C1 segment of cervical spinal cord (tissue), 14 donors: ENCODE measurements around the gene FLRT1.
A peak's percentile ranks its signal among the peaks of the same experiment; 100 is the strongest.

Experiments used
- DNase-seq, 14 donors: peaks; one replicate each; lab custom pipeline; 2025; lab: John Stamatoyannopoulos, UW

Gene FLRT1

GRCh38 chr11:64035576-64035975 is at the start of gene FLRT1:
TSS of gene FLRT1 (plus strand) at chr11:64035931. CDS start at chr11:64116268, 80,337 bp downstream.
- DNase-seq: peak in 2 of 14 donors; percentile 54

- DNase-seq: peak in 13 of 14 donors; percentile 49 to 89 (median 75)
These were observed 49.4 kb upstream of the FLRT1 start, which contains the start of gene OTUB1 for GRCh38 chr11:63986156-63986931. TSS of gene OTUB1 (plus strand) at chr11:63986438. CDS start at chr11:63986457, 19 bp downstream.

GRCh38 chr11:63986932-63987513 is 48.7 kb upstream of the FLRT1 start:
- no peak for DNase-seq

GRCh38 chr11:63991558-63991957 is 44.2 kb upstream of the FLRT1 start:
- no peak for DNase-seq

GRCh38 chr11:63993100-63993499 is 42.6 kb upstream of the FLRT1 start:
- no peak for DNase-seq

GRCh38 chr11:63993993-63994392 is 41.7 kb upstream of the FLRT1 start:
- no peak for DNase-seq

- no peak for DNase-seq
These were observed 39.2 kb upstream of the FLRT1 start for GRCh38 chr11:63996512-63996911.

- DNase-seq: no peak
These were observed 38.5 kb upstream of the FLRT1 start for GRCh38 chr11:63997104-63997700.

GRCh38 chr11:63997801-63998337 is 37.9 kb upstream of the FLRT1 start:
- DNase-seq: no peak

- no peak for DNase-seq
These were observed 37.0 kb upstream of the FLRT1 start for GRCh38 chr11:63998558-63999348.

GRCh38 chr11:63999349-64000025 is 36.2 kb upstream of the FLRT1 start:
- DNase-seq: peak in 1 of 14 donors; percentile 22

- DNase-seq: peak in 11 of 14 donors; percentile 27 to 78 (median 51)
These were observed 35.5 kb upstream of the FLRT1 start for GRCh38 chr11:64000026-64000739.

GRCh38 chr11:64000740-64001483 is 34.8 kb upstream of the FLRT1 start:
- DNase-seq: no peak

- DNase-seq: no peak
These were observed 34.0 kb upstream of the FLRT1 start for GRCh38 chr11:64001484-64002420.

- no peak for DNase-seq
These were observed 31.7 kb upstream of the FLRT1 start for GRCh38 chr11:64003807-64004589.

GRCh38 chr11:64004590-64004984 is 31.1 kb upstream of the FLRT1 start:
- no peak for DNase-seq

- no peak for DNase-seq
These were observed 30.0 kb upstream of the FLRT1 start for GRCh38 chr11:64005691-64006090.

GRCh38 chr11:64006398-64006797 is 29.3 kb upstream of the FLRT1 start:
- DNase-seq: no peak
